HepG2 (cell line): ENCODE results near the gene NDUFA8. TPM values are rescaled to one million over a fixed set of nuclear protein-coding genes. Genes with fewer than 3 reads are reported as not detected.

Experiments
- ARID5B ChIP-seq: IDR thresholded peaks from 2 replicates; pipeline ENCODE4 v1.4.0; 2020; ENCODE audit warnings: mild to moderate bottlenecking, missing genetic modification reagents
- CSRNP2 ChIP-seq: sonication (generic); formaldehyde crosslinking; conservative IDR thresholded peaks from 2 replicates; pipeline ENCODE4 v1.8.0; 2022; ENCODE audit warnings: low read depth, missing genetic modification reagents
- HMG20A ChIP-seq: IDR thresholded peaks from 2 replicates; pipeline ENCODE4 v1.6.1; 2016; ENCODE audit warnings: borderline replicate concordance
- HNF4A ChIP-seq: sonication (generic); formaldehyde crosslinking; IDR thresholded peaks from 2 replicates; pipeline ENCODE4 v1.4.0; 2020; ENCODE audit warnings: missing genetic modification reagents
- KDM6A ChIP-seq: IDR thresholded peaks from 2 replicates; pipeline ENCODE4 v1.6.1; 2016; ENCODE audit warnings: low read depth
- NCOA2 ChIP-seq: sonication (generic); formaldehyde crosslinking; IDR thresholded peaks from 2 replicates; pipeline ENCODE4 v1.8.0; 2022; ENCODE audit warnings: inconsistent platforms
- PAXIP1 ChIP-seq: sonication (generic); formaldehyde crosslinking; conservative IDR thresholded peaks from 2 replicates; pipeline ENCODE4 v1.4.0; 2020; ENCODE audit warnings: mild to moderate bottlenecking, missing genetic modification reagents, moderate library complexity
- RXRB ChIP-seq: IDR thresholded peaks from 2 replicates; pipeline ENCODE4 v1.6.1; 2016; ENCODE audit warnings: borderline replicate concordance, missing genetic modification reagents, missing compliant biosample characterization
- SKIL ChIP-seq: sonication (generic); formaldehyde crosslinking; IDR thresholded peaks from 2 replicates; pipeline ENCODE4 v1.8.0; 2022; ENCODE audit warnings: missing genetic modification reagents, mild to moderate bottlenecking, moderate library complexity, borderline replicate concordance
- SOX5 ChIP-seq: IDR thresholded peaks from 2 replicates; pipeline ENCODE4 v1.6.1; 2016; ENCODE audit warnings: borderline replicate concordance
- SRSF1 ChIP-seq: fragments of 200-400 bp; formaldehyde crosslinking; optimal IDR thresholded peaks from 2 replicates; pipeline ENCODE3; 2017; ENCODE audit warnings: mild to moderate bottlenecking, low read depth, low read length, moderate library complexity
- YEATS2 ChIP-seq: sonication (generic); formaldehyde crosslinking; IDR thresholded peaks from 2 replicates; pipeline ENCODE4 v1.4.0; 2020; ENCODE audit warnings: missing genetic modification reagents, borderline replicate concordance
- ZBTB20 ChIP-seq: sonication (generic); formaldehyde crosslinking; IDR thresholded peaks from 2 replicates; pipeline ENCODE4 v1.8.1; 2023; ENCODE audit warnings: missing genetic modification reagents, low read depth, mild to moderate bottlenecking, borderline replicate concordance
- ZBTB43 ChIP-seq: sonication (generic); formaldehyde crosslinking; conservative IDR thresholded peaks from 2 replicates; pipeline ENCODE4 v1.4.0; 2020; ENCODE audit warnings: missing genetic modification reagents
- ZNF891 ChIP-seq: sonication (generic); formaldehyde crosslinking; IDR thresholded peaks from 2 replicates; pipeline ENCODE4 v1.5.0; 2020; ENCODE audit warnings: mild to moderate bottlenecking, missing genetic modification reagents
- polyA plus RNA-seq, 8 experiments: library from polyadenylated mRNA; depleted of rRNA in 3 of 8; stranded (reverse) in 7 of 8; unstranded in 1 of 8; fragments of >200 nt; fragmentation: Illumina TruSeq in 4 of 8; extraction: Trizol in 4 of 8; gene quantifications; 2 replicates each; pipeline versions ENCODE4 v1.2.1 to v1.2.3, GENCODE V29; 2011 to 2016; ENCODE audit warnings: low read depth in 4 of 8, missing spikeins in 1 of 8, mixed read lengths in 1 of 8; ENCODE audit not compliant: insufficient read depth in 1 of 8
- total RNA-seq, 5 experiments: library from RNA; depleted of rRNA; stranded (reverse); fragments of >200 nt; fragmentation: Illumina TruSeq; extraction: Trizol; gene quantifications; 2 replicates each; pipeline ENCODE4 v1.2.3, GENCODE V29; 2016; ENCODE audit warnings: low read depth in 1 of 5

The NDUFA8 gene
- total and polyA plus RNA-seq, 2 of the 13 experiments (the other 11 are each of a cell fraction or from before 2014, with no cell fraction given): 68.6 to 71.7 TPM

GRCh38 chr9:122140368-122141193 lies 19.0 kb downstream of the NDUFA8 start (continued):
- TF ChIP-seq ARID5B (CRISPR knock-in tag) (peak; percentile 58; the same call in 1 of the 2 replicates), HMG20A (peak; percentile 30; the same call in 1 of the 2 replicates), CSRNP2 (CRISPR knock-in tag) (no peak), SRSF1 (no peak), SOX5 (CRISPR knock-in tag) (peak; percentile 34; the same call in 1 of the 2 replicates), RXRB (CRISPR knock-in tag) (peak; percentile 28; the same call in 1 of the 2 replicates), SKIL (CRISPR knock-in tag) (no peak), ZBTB20 (CRISPR knock-in tag) (peak; percentile 59; the same call in 1 of the 2 replicates), ZNF891 (no peak), HNF4A (0 out of 2 replicates have a peak, but pooled peaks have one; percentile 39), KDM6A (CRISPR knock-in tag) (0 out of 2 replicates have a peak, but pooled peaks have one; percentile 32), PAXIP1 (CRISPR knock-in tag) (peak; percentile 82), YEATS2 (CRISPR knock-in tag) (peak; percentile 18; the same call in 1 of the 2 replicates), NCOA2 (peak; percentile 32; the same call in 1 of the 2 replicates), ZBTB43 (CRISPR knock-in tag) (0 out of 2 replicates have a peak, but pooled peaks have one; percentile 18)
